PFSK-1 (cell line): Measurements from ENCODE around the gene FUCA2.

Source experiments
- REST ChIP-seq, 2 experiments: IDR thresholded peaks; 2 replicates each; pipeline versions ENCODE4 v1.6.1 to v1.8.0; 2011 to 2012; ENCODE audit warnings: low read depth in 2 of 2, low read length in 2 of 2, control low read depth in 1 of 2, inconsistent platforms in 1 of 2, mild to moderate bottlenecking in 1 of 2, moderate library complexity in 1 of 2; ENCODE audit not compliant: insufficient read depth in 1 of 2
- SIN3A ChIP-seq: IDR thresholded peaks from 2 replicates; pipeline ENCODE4 v1.6.1; 2012; ENCODE audit warnings: mild to moderate bottlenecking, low read length, moderate library complexity, borderline replicate concordance; ENCODE audit not compliant: insufficient read depth
- TAF1 ChIP-seq: IDR thresholded peaks from 2 replicates; pipeline ENCODE4 v1.6.1; 2012; ENCODE audit warnings: low read length, control low read depth, borderline replicate concordance; ENCODE audit not compliant: insufficient read depth

- TF ChIP-seq SIN3A (no peak), REST (IDR thresholded peaks at IDR 0.05; ENCODE audit: insufficient read depth in 1 of 2, low read depth in 2 of 2, low read length in 2 of 2) (no peak), TAF1 (no peak)
Measured at GRCh38 chr6:143555071-143555492, 43.6 kb upstream of the FUCA2 start.
